PC-3 (cell line): ENCODE data around the gene LGALS9C.
"Not testable (repeated sequence)": the region's sequence is repeated elsewhere in the genome, so short reads cannot be mapped to it uniquely, and the experiment has no call there.

Experiments
- EZH2 ChIP-seq: fragments of 300-600 bp; sonication (generic); IDR thresholded peaks from one replicate; pipeline ENCODE4 v1.6.1; 2017; ENCODE audit warnings: antibody characterized with exemption, mild to moderate bottlenecking, low read length; ENCODE audit not compliant: unreplicated experiment
- EZH2phosphoT487 ChIP-seq: fragments of 300-600 bp; sonication (generic); IDR thresholded peaks from 2 replicates; pipeline ENCODE4 v1.6.1; 2018; ENCODE audit warnings: mild to moderate bottlenecking, antibody characterized with exemption, low read length, borderline replicate concordance
- TF ChIP-seq, protein P1 (sequence below): fragments of 300-600 bp; sonication (generic); conservative IDR thresholded peaks from 2 replicates; pipeline ENCODE4 v1.5.1; 2017; ENCODE audit warnings: antibody characterized with exemption, low read depth, mild to moderate bottlenecking, low read length

DNA sequence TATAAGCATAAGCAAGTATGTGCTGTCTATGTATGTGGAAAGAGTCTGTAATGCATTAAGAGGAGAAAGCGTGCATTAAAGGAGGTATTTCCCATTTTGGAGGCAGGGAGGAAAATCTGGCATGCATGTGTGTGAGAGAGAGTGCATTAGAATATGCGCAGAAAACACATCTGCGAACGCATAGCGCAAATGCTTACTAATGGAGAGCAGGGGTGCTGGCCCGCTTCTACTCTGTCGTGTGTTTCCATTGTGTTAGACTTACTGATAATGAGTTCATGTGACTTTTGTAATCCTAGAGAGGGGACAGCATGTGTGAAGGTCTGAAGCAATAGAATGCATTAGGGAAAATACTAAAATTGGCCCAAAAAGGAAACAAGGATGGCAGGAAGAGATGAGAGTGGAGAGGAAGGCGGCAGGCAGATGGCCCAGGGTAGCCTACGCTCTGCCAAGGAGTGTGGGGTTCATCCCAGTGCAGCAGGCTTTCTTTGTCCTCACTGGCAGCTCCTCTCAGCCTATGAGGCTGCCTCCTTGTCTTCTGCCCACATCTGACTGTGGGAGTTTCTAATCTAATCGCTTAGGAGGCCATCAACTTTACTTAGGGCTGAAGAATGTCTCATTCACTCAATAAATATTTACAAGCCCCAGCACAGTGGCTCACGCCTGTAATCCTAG is 12.6 kb upstream of the LGALS9C start:
- TF ChIP-seq, protein P1, sequence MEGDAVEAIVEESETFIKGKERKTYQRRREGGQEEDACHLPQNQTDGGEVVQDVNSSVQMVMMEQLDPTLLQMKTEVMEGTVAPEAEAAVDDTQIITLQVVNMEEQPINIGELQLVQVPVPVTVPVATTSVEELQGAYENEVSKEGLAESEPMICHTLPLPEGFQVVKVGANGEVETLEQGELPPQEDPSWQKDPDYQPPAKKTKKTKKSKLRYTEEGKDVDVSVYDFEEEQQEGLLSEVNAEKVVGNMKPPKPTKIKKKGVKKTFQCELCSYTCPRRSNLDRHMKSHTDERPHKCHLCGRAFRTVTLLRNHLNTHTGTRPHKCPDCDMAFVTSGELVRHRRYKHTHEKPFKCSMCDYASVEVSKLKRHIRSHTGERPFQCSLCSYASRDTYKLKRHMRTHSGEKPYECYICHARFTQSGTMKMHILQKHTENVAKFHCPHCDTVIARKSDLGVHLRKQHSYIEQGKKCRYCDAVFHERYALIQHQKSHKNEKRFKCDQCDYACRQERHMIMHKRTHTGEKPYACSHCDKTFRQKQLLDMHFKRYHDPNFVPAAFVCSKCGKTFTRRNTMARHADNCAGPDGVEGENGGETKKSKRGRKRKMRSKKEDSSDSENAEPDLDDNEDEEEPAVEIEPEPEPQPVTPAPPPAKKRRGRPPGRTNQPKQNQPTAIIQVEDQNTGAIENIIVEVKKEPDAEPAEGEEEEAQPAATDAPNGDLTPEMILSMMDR, result not testable (repeated sequence)
- not testable (repeated sequence) for TF ChIP-seq EZH2, EZH2phosphoT487
